ENCODE data around the gene PRKAG2. TPM values are rescaled to one million over a fixed set of nuclear protein-coding genes. Genes with fewer than 3 reads are reported as not detected.

The PRKAG2 gene
- total and polyA plus RNA-seq, 10 donors: 15.8 to 50.9 (median 32.8) TPM

DNA sequence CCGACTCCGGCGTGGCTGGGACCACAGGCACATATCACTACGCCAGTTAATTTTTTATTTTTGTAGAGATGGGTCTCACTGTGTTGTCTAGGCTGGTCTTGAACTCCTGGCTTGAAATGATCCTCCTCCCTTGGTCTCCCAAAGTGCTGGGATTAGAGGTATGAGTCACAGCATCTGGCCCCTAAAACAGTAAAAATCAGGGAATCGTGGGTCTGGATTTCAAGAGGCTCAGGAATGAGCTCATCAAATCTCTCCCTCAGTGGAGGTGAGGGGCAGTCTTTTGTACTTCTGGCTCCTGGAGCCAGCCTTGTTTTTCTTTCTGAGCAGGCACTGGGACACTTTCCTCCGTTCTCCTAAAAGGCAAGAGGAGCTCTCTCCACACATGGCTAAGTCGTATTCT is 325.1 kb downstream of the PRKAG2 start:
- Histone ChIP-seq H3K27ac (no peak overlapping the region), H3K27me3 (replicated peaks in 1 of 7) (no peaks in the 10 kb centered on the region), H3K36me3 (peaks cover 0 to 20% (median 9%) of the 10 kb centered on the region in 6 donors), H3K9me3 (no peaks in the 10 kb centered on the region), H3K4me3 (no peak overlapping the region), H3K4me1 (peaks cover 0 to 13% (median under 1%) of the 10 kb centered on the region in 6 donors)
- TF ChIP-seq POLR2AphosphoS5 (IDR thresholded peaks at IDR 0.05) (no peak), POLR2A (IDR thresholded peaks at IDR 0.05) (no peak)
- TF ChIP-seq, protein P1, sequence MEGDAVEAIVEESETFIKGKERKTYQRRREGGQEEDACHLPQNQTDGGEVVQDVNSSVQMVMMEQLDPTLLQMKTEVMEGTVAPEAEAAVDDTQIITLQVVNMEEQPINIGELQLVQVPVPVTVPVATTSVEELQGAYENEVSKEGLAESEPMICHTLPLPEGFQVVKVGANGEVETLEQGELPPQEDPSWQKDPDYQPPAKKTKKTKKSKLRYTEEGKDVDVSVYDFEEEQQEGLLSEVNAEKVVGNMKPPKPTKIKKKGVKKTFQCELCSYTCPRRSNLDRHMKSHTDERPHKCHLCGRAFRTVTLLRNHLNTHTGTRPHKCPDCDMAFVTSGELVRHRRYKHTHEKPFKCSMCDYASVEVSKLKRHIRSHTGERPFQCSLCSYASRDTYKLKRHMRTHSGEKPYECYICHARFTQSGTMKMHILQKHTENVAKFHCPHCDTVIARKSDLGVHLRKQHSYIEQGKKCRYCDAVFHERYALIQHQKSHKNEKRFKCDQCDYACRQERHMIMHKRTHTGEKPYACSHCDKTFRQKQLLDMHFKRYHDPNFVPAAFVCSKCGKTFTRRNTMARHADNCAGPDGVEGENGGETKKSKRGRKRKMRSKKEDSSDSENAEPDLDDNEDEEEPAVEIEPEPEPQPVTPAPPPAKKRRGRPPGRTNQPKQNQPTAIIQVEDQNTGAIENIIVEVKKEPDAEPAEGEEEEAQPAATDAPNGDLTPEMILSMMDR (IDR thresholded peaks at IDR 0.05 in 8 of 11, conservative IDR thresholded peaks at IDR 0.05 in 3 of 11): no peak
- intact Hi-C loops (cut with DNase I; ENCODE audit: low total_unique reads): no loop called here
- WGBS, 5 donors: 83 to 96% (median 94%) methylated on average over 7 of the region's 7 CpGs
- no peak for DNase-seq

- WGBS, 5 donors: 9 to 19% (median 11%) methylated on average over 3 of the region's 3 CpGs
- Histone ChIP-seq H3K27me3 (replicated peaks in 1 of 7) (peaks cover 0 to 1% (median 0%) of the 10 kb centered on the region in 7 donors), H3K36me3 (peaks cover 0 to 11% (median 1%) of the 10 kb centered on the region in 6 donors), H3K4me1 (peaks cover 0 to 13% (median 2%) of the 10 kb centered on the region in 6 donors), H3K9me3 (no peaks in the 10 kb centered on the region), H3K27ac (peak overlapping the region in 2 of 8 donors; percentile 5 to 32), H3K4me3 (no peak overlapping the region)
- intact Hi-C loops (cut with DNase I; ENCODE audit: low total_unique reads): no loop called here
- DNase-seq: no peak
- peak in 1 of 3 donors; percentile 11 for TF ChIP-seq POLR2AphosphoS5 (IDR thresholded peaks at IDR 0.05)
- TF ChIP-seq, protein P1 (IDR thresholded peaks at IDR 0.05 in 8 of 11, conservative IDR thresholded peaks at IDR 0.05 in 3 of 11): no peak
These were observed 326.1 kb downstream of the PRKAG2 start for GRCh38 chr7:151550656-151551286.

DNA sequence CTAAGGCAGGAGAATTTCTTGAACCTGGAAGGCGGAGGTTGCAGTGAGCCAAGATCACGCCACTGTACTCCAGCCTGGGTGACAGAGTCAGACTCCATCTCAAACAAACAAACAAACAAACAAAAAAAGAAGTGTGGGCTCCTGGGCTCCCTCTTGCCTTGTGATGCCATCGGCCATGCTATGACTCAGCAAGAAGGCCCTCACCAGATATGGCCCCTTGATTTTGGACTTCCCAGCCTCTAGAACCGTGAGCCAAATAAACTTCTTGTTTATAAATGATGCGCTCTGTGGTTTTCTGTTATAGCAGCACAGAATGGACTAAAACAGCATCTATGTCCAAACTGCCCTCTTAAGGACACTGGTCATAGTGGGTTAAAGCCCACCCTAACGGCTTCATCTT is 327.3 kb downstream of the PRKAG2 start:
- TF ChIP-seq POLR2AphosphoS5 (IDR thresholded peaks at IDR 0.05) (no peak), POLR2A (IDR thresholded peaks at IDR 0.05) (no peak)
- TF ChIP-seq, protein P1 (IDR thresholded peaks at IDR 0.05 in 8 of 11, conservative IDR thresholded peaks at IDR 0.05 in 3 of 11): no peak
- Histone ChIP-seq H3K27ac (no peak overlapping the region), H3K27me3 (replicated peaks in 1 of 7) (peaks cover 0 to 12% (median 0%) of the 10 kb centered on the region in 7 donors), H3K4me1 (peaks cover 0 to 13% (median 2%) of the 10 kb centered on the region in 6 donors), H3K36me3 (peaks cover 0 to under 1% (median 0%) of the 10 kb centered on the region in 6 donors), H3K4me3 (no peak overlapping the region), H3K9me3 (no peaks in the 10 kb centered on the region)
- WGBS, 5 donors: 87 to 97% (median 95%) methylated on average over 6 of the region's 6 CpGs
- DNase-seq: no peak
- intact Hi-C loops (cut with DNase I; ENCODE audit: low total_unique reads): no loop called here

DNA sequence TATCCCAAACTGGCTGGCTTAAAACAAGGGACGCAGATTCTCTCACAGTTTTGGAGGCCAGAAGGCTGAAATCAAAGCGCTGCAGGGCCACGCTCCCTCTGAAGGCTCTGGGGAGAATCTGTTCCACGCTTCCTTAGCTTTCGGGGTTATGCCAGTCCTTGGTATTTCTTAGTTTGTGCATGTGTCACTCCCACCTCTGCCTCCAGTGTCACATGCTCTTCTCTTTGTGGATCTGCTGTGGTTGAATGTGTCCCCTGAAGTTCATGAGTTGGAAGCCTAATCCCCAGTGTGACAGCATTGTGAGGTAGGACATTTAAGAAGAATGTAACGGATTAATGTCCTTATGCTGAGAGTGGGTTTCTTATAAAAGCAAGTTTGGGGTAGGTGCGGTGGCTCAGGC is 327.8 kb downstream of the PRKAG2 start:
- TF ChIP-seq POLR2AphosphoS5 (IDR thresholded peaks at IDR 0.05): no peak
- TF ChIP-seq POLR2A (IDR thresholded peaks at IDR 0.05): no peak
- WGBS, 5 donors: 91 to 96% (median 95%) methylated on average over 7 of the region's 7 CpGs
- Histone ChIP-seq H3K4me3 (no peak overlapping the region), H3K27ac (peak overlapping the region in 1 of 8 donors; percentile 7), H3K9me3 (no peaks in the 10 kb centered on the region), H3K27me3 (replicated peaks in 1 of 7) (peaks cover 0 to 12% (median 0%) of the 10 kb centered on the region in 7 donors), H3K4me1 (peaks cover 0 to 13% (median 2%) of the 10 kb centered on the region in 6 donors), H3K36me3 (no peaks in the 10 kb centered on the region)
- intact Hi-C loops (cut with DNase I; ENCODE audit: low total_unique reads): no loop called here
- no peak for DNase-seq
